A549 treated with RU486 at 1 μM for 4 hours (cell line): ENCODE results near the gene XRCC2. TPM values are rescaled to one million over a fixed set of nuclear protein-coding genes. Genes with fewer than 3 reads are reported as not detected.

Experiments used
- total RNA-seq: library from RNA; stranded (reverse); fragments of 200-300 nt; extraction: Qiagen RNA extraction; gene quantifications from 5 replicates; pipeline ENCODE4 v1.2.3, GENCODE V29; 2022; ENCODE audit warnings: low read depth

Gene XRCC2
- 3.3 to 6.4 TPM (median 5.7 TPM) in 5 replicates for total RNA-seq

DNA sequence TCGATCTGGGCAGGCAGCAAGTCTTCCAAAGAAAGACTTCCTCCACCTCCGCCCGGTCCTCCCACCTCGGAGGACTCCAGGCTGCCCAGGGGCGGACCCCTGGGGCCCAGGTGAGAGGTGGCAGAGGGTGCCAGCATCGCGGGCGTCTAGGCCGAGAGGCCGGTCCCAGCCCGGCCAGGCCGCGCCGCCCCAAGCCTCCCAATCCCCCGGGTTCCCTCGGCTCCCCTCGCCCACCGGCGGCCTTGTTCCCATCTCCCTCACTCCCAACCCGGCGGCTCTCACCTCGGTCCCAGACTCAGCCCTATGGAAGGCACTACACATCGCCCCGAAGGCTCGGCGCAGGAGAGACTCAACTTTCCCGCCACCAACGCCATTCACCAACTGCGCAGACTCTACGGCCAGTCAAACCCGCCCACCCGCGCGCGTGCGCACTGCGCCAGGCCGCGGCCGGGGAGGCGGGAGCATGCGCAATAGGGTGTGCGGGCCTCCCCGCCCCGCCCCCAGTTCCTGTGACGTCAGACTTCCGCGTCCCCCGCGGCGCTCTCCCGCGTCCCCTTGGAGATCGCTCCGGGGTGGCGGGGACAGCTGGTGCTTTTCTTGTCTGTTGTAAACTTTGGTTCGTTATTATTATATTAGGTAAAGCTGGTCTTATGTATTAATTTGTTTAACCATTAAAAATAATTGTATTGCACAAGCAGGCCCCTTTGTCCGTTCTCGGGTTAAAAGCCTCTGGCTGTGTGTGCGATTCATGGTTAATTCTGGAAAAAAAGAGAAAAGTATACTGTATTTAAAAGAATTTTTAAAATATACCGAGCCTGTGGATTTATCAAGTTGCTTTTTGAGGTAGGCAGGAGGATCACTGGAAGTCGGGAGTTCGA lies at the start of gene XRCC2:
Gene XRCC2, minus strand, starts transcription at position 383 of the 878 bp plus-strand sequence. Its CDS starts 62 bp downstream, at position 321.

Other genes with a start within 250 kb of the XRCC2 start
- gene KMT2C, start 240.1 kb downstream of the XRCC2 start, total RNA-seq, result 5.7 to 9.5 TPM (median 7.8 TPM) in 5 replicates
- gene ACTR3B, start 83.6 kb upstream of the XRCC2 start, total RNA-seq, result 10.8 to 14.1 TPM (median 13.2 TPM) in 5 replicates